ENCODE measurements around the gene FN3KRP. TPM values are rescaled to one million over a fixed set of nuclear protein-coding genes. Genes with fewer than 3 reads are reported as not detected.

FN3KRP gene
- total and polyA plus RNA-seq, 2 of the 13 experiments (the other 11 are each of a cell fraction or from before 2014, with no cell fraction given): 22.4 to 28.2 TPM

GRCh38 chr17:82769041-82769440 lies 52.5 kb downstream of the FN3KRP start (continued):
- TF ChIP-seq LRRFIP1 (CRISPR knock-in tag; conservative IDR thresholded peaks at IDR 0.05): no peak

GRCh38 chr17:82772026-82772425 lies 55.5 kb downstream of the FN3KRP start:
- no TSS peak for BruUV-seq (replicated peaks)
- intact Hi-C loops (cut with micrococcal nuclease; ENCODE audit: unreplicated experiment): no loop called here
- no peaks in the 10 kb centered on the region for H3K27me3 ChIP-seq (ENCODE audit: control insufficient read depth in 1 of 2, insufficient read depth in 2 of 2, low read length in 2 of 2)
- H3K4me1 ChIP-seq (ENCODE audit: insufficient read depth, low read length): peaks cover 5% of the 10 kb centered on the region
- H3K4me3 ChIP-seq (replicated peaks in 1 of 3; ENCODE audit: insufficient read depth in 1 of 3, low read depth in 2 of 3, low read length in 3 of 3): no peak overlapping the region
- H3K9ac ChIP-seq (ENCODE audit: insufficient read depth, low read depth, low read length): no peak overlapping the region
- no peaks in the 10 kb centered on the region for H3K9me3 ChIP-seq (ENCODE audit: low read length)
- ChIA-PET POLR2A (interaction anchor here (0.6 kb wide), 1 partner anchor 1113 kb away, joined by 3 read pairs; no protein-coding TSS in a partner anchor), CTCF (ENCODE audit: low intra/inter-chr PET ratio, low total read pairs) (no interaction called here)
- no peaks in the 10 kb centered on the region for H3K79me2 ChIP-seq (ENCODE audit: insufficient read depth, low read length)
- in situ Hi-C loops (cut with HindIII; ENCODE audit: extremely low pct_ligation_motif_present, low pct_unique_long_range_greater_than_20kb): no loop called here
- H4K20me1 ChIP-seq (ENCODE audit: insufficient read depth, low read length): peaks cover 4% of the 10 kb centered on the region; the same call in 1 of the 2 replicates
- ATAC-seq (peak; percentile 73), DNase-seq (ENCODE audit: low spot score) (peak; percentile 71), FAIRE-seq (peak; percentile 23)
- peaks cover 19 to 58% of the 10 kb centered on the region in 2 experiments; a peak in 4 of 5 replicates for H3K36me3 ChIP-seq (replicated peaks in 1 of 2; ENCODE audit: control insufficient read depth in 1 of 2, insufficient read depth in 2 of 2, low read length in 2 of 2)
- WGBS (ENCODE audit: low lambda C conversion rate): 90% methylated on average over 3 of the region's 3 CpGs
- H3K27ac ChIP-seq (ENCODE audit: extremely low read length, insufficient read depth, low read length): no peak overlapping the region
- H3K4me2 ChIP-seq (ENCODE audit: low read depth, low read length): no peak overlapping the region
- no peak overlapping the region for H2AFZ ChIP-seq (ENCODE audit: low read length)
- TF ChIP-seq CEBPB (IDR thresholded peaks at IDR 0.05; ENCODE audit: borderline replicate concordance, low read depth, low read length) (peak; percentile 57; the same call in 1 of the 2 replicates), KLF12 (CRISPR knock-in tag; IDR thresholded peaks at IDR 0.05; ENCODE audit: borderline replicate concordance) (no peak), NCOA1 (CRISPR knock-in tag; IDR thresholded peaks at IDR 0.05) (no peak), BRD4 (CRISPR knock-in tag; IDR thresholded peaks at IDR 0.05) (no peak), FOXA1 (IDR thresholded peaks at IDR 0.05) (peak; percentile 60; the same call in 1 of the 2 replicates), FOXA1 (CRISPR knock-in tag; IDR thresholded peaks at IDR 0.05) (peak; percentile 92), PHF8 (CRISPR knock-in tag; IDR thresholded peaks at IDR 0.05) (no peak), ZC3H13 (CRISPR knock-in tag; IDR thresholded peaks at IDR 0.05) (no peak), SP4 (CRISPR knock-in tag; IDR thresholded peaks at IDR 0.05) (no peak), ZNF672 (CRISPR knock-in tag; IDR thresholded peaks at IDR 0.05) (no peak), NFKBIZ (CRISPR knock-in tag; IDR thresholded peaks at IDR 0.05) (no peak), FOXK1 (CRISPR knock-in tag; IDR thresholded peaks at IDR 0.05; ENCODE audit: borderline replicate concordance, low read depth) (peak; percentile 48; the same call in 1 of the 2 replicates), FOXP1 (IDR thresholded peaks at IDR 0.05) (no peak), FOXP1 (CRISPR knock-in tag; IDR thresholded peaks at IDR 0.05) (peak; percentile 39; the same call in 1 of the 2 replicates), KAT8 (CRISPR knock-in tag; IDR thresholded peaks at IDR 0.05) (no peak), XRCC5 (optimal IDR thresholded peaks at IDR 0.05; ENCODE audit: low read length) (peak; percentile 12), ZFP36 (IDR thresholded peaks at IDR 0.05; ENCODE audit: borderline replicate concordance, low read depth, low read length, partially characterized antibody) (no peak), ZNF34 (CRISPR knock-in tag; IDR thresholded peaks at IDR 0.05; ENCODE audit: borderline replicate concordance) (no peak), ZNF124 (CRISPR knock-in tag; IDR thresholded peaks at IDR 0.05) (no peak), AKAP8 (CRISPR knock-in tag; IDR thresholded peaks at IDR 0.05) (no peak), TCF12 (IDR thresholded peaks at IDR 0.05) (no peak), TCF12 (CRISPR knock-in tag; IDR thresholded peaks at IDR 0.05) (no peak)
